NCI-H460 (cell line): Measurements from ENCODE around the gene FASN. TPM values are rescaled to one million over a fixed set of nuclear protein-coding genes. Genes with fewer than 3 reads are reported as not detected.
A peak's percentile ranks its signal among the peaks of the same experiment; 100 is the strongest.
"Not testable (repeated sequence)": the region's sequence is repeated elsewhere in the genome, so short reads cannot be mapped to it uniquely, and the experiment has no call there.

Experiments used
- DNase-seq: peaks from one replicate; pipeline ENCODE4 v3.0.0-alpha.2; 2016; ENCODE audit warnings: low read depth; ENCODE audit errors: extremely low read depth
- polyA plus RNA-seq: library from polyadenylated mRNA; depleted of rRNA; stranded (reverse); fragments of >200 nt; gene quantifications from 2 replicates; pipeline ENCODE4 v1.2.3, GENCODE V29; 2014; cell fraction: nucleus; rRNA removed
- total RNA-seq: library from RNA; depleted of rRNA; stranded (reverse); fragments of >200 nt; shearing (Covaris generic); gene quantifications from 2 replicates; pipeline ENCODE4 v1.2.3, GENCODE V29; 2014; rRNA removed

The FASN gene
- total RNA-seq: 53.8 and 54.7 TPM in 2 replicates
- 331 and 378 TPM in 2 replicates for polyA plus RNA-seq

- DNase-seq: peak; percentile 95
Measured at GRCh38 chr17:82098169-82098938, at the start of gene FASN. FASN (minus strand) TSS chr17:82098236; CDS start chr17:82096445, 1,791 bp downstream.

GRCh38 chr17:82146663-82147654, 48.9 kb upstream of the FASN start:
- no peak for DNase-seq

GRCh38 chr17:82145550-82146155, 47.6 kb upstream of the FASN start:
- no peak for DNase-seq

GRCh38 chr17:82143333-82143732, 45.3 kb upstream of the FASN start:
- DNase-seq: no peak

- not testable (repeated sequence) for DNase-seq
Measured at GRCh38 chr17:82139961-82140360, 41.9 kb upstream of the FASN start.

GRCh38 chr17:82138511-82138992, 40.5 kb upstream of the FASN start:
- DNase-seq: no peak

GRCh38 chr17:82134101-82134500, 36.1 kb upstream of the FASN start:
- DNase-seq: no peak

- not testable (repeated sequence) for DNase-seq
Measured at GRCh38 chr17:82133166-82133953, 35.3 kb upstream of the FASN start.

GRCh38 chr17:82129095-82129494, 31.1 kb upstream of the FASN start:
- DNase-seq: no peak

- DNase-seq: no peak
Measured at GRCh38 chr17:82128287-82128686, 30.3 kb upstream of the FASN start.

- DNase-seq: no peak
Measured at GRCh38 chr17:82127704-82128103, 29.7 kb upstream of the FASN start.

- DNase-seq: no peak
Measured at GRCh38 chr17:82127315-82127595, 29.2 kb upstream of the FASN start.

GRCh38 chr17:82126556-82127314, 28.7 kb upstream of the FASN start:
- DNase-seq: no peak

- no peak for DNase-seq
Measured at GRCh38 chr17:82124101-82124500, 26.1 kb upstream of the FASN start.

GRCh38 chr17:82121660-82122629, 23.9 kb upstream of the FASN start:
- DNase-seq: no peak

- no peak for DNase-seq
Measured at GRCh38 chr17:82121246-82121645, 23.2 kb upstream of the FASN start.

GRCh38 chr17:82120148-82120547, 22.1 kb upstream of the FASN start:
- DNase-seq: no peak

- DNase-seq: no peak
Measured at GRCh38 chr17:82118815-82119380, 20.9 kb upstream of the FASN start.
